ENCODE measurements around the gene CRTAC1. TPM values are rescaled to one million over a fixed set of nuclear protein-coding genes. Genes with fewer than 3 reads are reported as not detected.

Gene CRTAC1
- total RNA-seq, 1 experiment from 2014 or later: 1.2 TPM

GRCh38 chr10:97975598-97975997, 54.8 kb downstream of the CRTAC1 start (continued):
- TF ChIP-seq ZNF532 (CRISPR knock-in tag; IDR thresholded peaks at IDR 0.05; ENCODE audit: borderline replicate concordance) (no peak), JUN (CRISPR knock-in tag; IDR thresholded peaks at IDR 0.05) (no peak)

GRCh38 chr10:97974526-97975525, 55.6 kb downstream of the CRTAC1 start:
- ChIA-PET CTCF (interaction anchor here (0.5 to 3.0 kb wide), 5 partner anchors 53 to 391 kb away, joined by 3 to 16 read pairs (median 5); no protein-coding TSS in a partner anchor), POLR2A (no interaction called here)
- TF ChIP-seq ZNF263 (CRISPR knock-in tag; IDR thresholded peaks at IDR 0.05; ENCODE audit: low read depth) (0 out of 2 replicates have a peak, but pooled peaks have one; percentile 39), ZNF121 (CRISPR knock-in tag; IDR thresholded peaks at IDR 0.05) (no peak)
- peak; percentile 70 for ATAC-seq
- peak; percentile 43 for DNase-seq (ENCODE audit: low spot score)
- Mint-ChIP-seq H3K4me3 (peak overlapping the region; percentile 71), H3K4me1 (peaks cover 24% of the 10 kb centered on the region), H3K36me3 (no peaks in the 10 kb centered on the region), H3K27me3 (ENCODE audit: low read depth) (peaks cover 43% of the 10 kb centered on the region), H3K9me3 (no peaks in the 10 kb centered on the region), H3K27ac (no peak overlapping the region)

GRCh38 chr10:97974100-97974499, 56.3 kb downstream of the CRTAC1 start:
- DNase-seq (ENCODE audit: low spot score): peak; percentile 25
- ChIA-PET POLR2A (no interaction called here), CTCF (interaction anchor here (2.8 kb wide), 1 partner anchor 54 kb away, joined by 16 read pairs; no protein-coding TSS in a partner anchor)
- peak; percentile 36 for ATAC-seq
- H3K27me3 Mint-ChIP-seq (ENCODE audit: low read depth): peaks cover 43% of the 10 kb centered on the region
- peaks cover 24% of the 10 kb centered on the region for H3K4me1 Mint-ChIP-seq
- TF ChIP-seq ESRRA (CRISPR knock-in tag; IDR thresholded peaks at IDR 0.05; ENCODE audit: borderline replicate concordance): no peak
- no peak for TF ChIP-seq EMX1 (CRISPR knock-in tag; IDR thresholded peaks at IDR 0.05)
- peak overlapping the region; percentile 71 for H3K4me3 Mint-ChIP-seq
- no peaks in the 10 kb centered on the region for H3K9me3 Mint-ChIP-seq
- H3K36me3 Mint-ChIP-seq: no peaks in the 10 kb centered on the region
- no peak overlapping the region for H3K27ac Mint-ChIP-seq

GRCh38 chr10:97969538-97970079, 60.8 kb downstream of the CRTAC1 start:
- Mint-ChIP-seq H3K36me3 (no peaks in the 10 kb centered on the region), H3K4me3 (no peak overlapping the region), H3K27me3 (ENCODE audit: low read depth) (peaks cover 24% of the 10 kb centered on the region), H3K27ac (no peak overlapping the region), H3K4me1 (peaks cover 12% of the 10 kb centered on the region), H3K9me3 (no peaks in the 10 kb centered on the region)
- no peak for ATAC-seq
- ChIA-PET POLR2A (no interaction called here), CTCF (interaction anchor here (1.4 to 1.5 kb wide), 2 partner anchors 59 to 72 kb away, joined by 4 to 7 read pairs; no protein-coding TSS in a partner anchor)
- DNase-seq (ENCODE audit: low spot score): no peak
- no peak for TF ChIP-seq ERG (CRISPR knock-in tag; IDR thresholded peaks at IDR 0.05)
- no peak for TF ChIP-seq ZNF423 (CRISPR knock-in tag; IDR thresholded peaks at IDR 0.05)
- no peak for TF ChIP-seq FOXJ3 (CRISPR knock-in tag; IDR thresholded peaks at IDR 0.05; ENCODE audit: borderline replicate concordance)
- TF ChIP-seq ZNF532 (CRISPR knock-in tag; IDR thresholded peaks at IDR 0.05; ENCODE audit: borderline replicate concordance): no peak
- no peak for TF ChIP-seq ATF1 (CRISPR knock-in tag; IDR thresholded peaks at IDR 0.05)
- TF ChIP-seq IRF1 (CRISPR knock-in tag; IDR thresholded peaks at IDR 0.05): no peak
- no peak for TF ChIP-seq TEAD4 (CRISPR knock-in tag; IDR thresholded peaks at IDR 0.05)
- TF ChIP-seq GTF2I (CRISPR knock-in tag; conservative IDR thresholded peaks at IDR 0.05): no peak
- TF ChIP-seq NFE2L1 (CRISPR knock-in tag; IDR thresholded peaks at IDR 0.05): no peak
- TF ChIP-seq ZNF671 (CRISPR knock-in tag; IDR thresholded peaks at IDR 0.05): no peak

Measured in WTC11 (cell line).